Liver (tissue), 9 donors: ENCODE measurements around the gene CD300C. TPM values are rescaled to one million over a fixed set of nuclear protein-coding genes. Genes with fewer than 3 reads are reported as not detected.
A peak's percentile ranks its signal among the peaks of the same experiment; 100 is the strongest.

Source experiments
- DNase-seq: peaks from one replicate; pipeline ENCODE4 v3.0.0-alpha.2; 2017; ENCODE audit warnings: low spot score
- H3K27ac ChIP-seq, 2 donors: one replicate each; pipeline ENCODE4 v1.7.0; 2013; ENCODE audit warnings: inconsistent platforms in 2 of 2, low read length in 2 of 2, control low read depth in 1 of 2, low read depth in 1 of 2, mild to moderate bottlenecking in 1 of 2
- H3K27me3 ChIP-seq, 4 donors: one replicate each; pipeline versions ENCODE4 v1.6.1 to v1.7.0; 2013; ENCODE audit warnings: low read length in 3 of 4, inconsistent platforms in 1 of 4, mild to moderate bottlenecking in 1 of 4, moderate library complexity in 1 of 4; ENCODE audit not compliant: control insufficient read depth in 4 of 4, insufficient read depth in 4 of 4
- H3K36me3 ChIP-seq, 4 donors: one replicate each; pipeline versions ENCODE4 v1.6.1 to v1.7.0; 2013; ENCODE audit warnings: low read length in 3 of 4, mild to moderate bottlenecking in 3 of 4, low read depth in 1 of 4, moderate library complexity in 1 of 4; ENCODE audit not compliant: control insufficient read depth in 4 of 4, insufficient read depth in 3 of 4
- H3K4me1 ChIP-seq, 4 donors: one replicate each; pipeline versions ENCODE4 v1.6.1 to v1.7.0; 2013; ENCODE audit warnings: low read length in 3 of 4, mild to moderate bottlenecking in 3 of 4, moderate library complexity in 1 of 4; ENCODE audit not compliant: control insufficient read depth in 4 of 4, insufficient read depth in 4 of 4
- H3K4me3 ChIP-seq, 3 donors: one replicate each; pipeline versions ENCODE4 v1.6.1 to v1.7.0; 2013; ENCODE audit warnings: low read length in 3 of 3, control low read depth in 1 of 3, low read depth in 1 of 3, mild to moderate bottlenecking in 1 of 3
- H3K9ac ChIP-seq, 2 donors: one replicate each; pipeline ENCODE4 v1.7.0; 2013; ENCODE audit warnings: low read length in 2 of 2, mild to moderate bottlenecking in 2 of 2, moderate library complexity in 2 of 2, control low read depth in 1 of 2, low read depth in 1 of 2
- H3K9me3 ChIP-seq, 4 donors: one replicate each; pipeline versions ENCODE4 v1.6.1 to v1.7.0; 2013; ENCODE audit warnings: low read length in 3 of 4; ENCODE audit not compliant: control insufficient read depth in 4 of 4
- ATF3 ChIP-seq: IDR thresholded peaks from 2 replicates; pipeline ENCODE4 v1.6.1; 2016; ENCODE audit warnings: antibody characterized with exemption
- EGR1 ChIP-seq, 2 donors: IDR thresholded peaks; 2 replicates each; pipeline ENCODE4 v1.6.1; 2016 to 2018; ENCODE audit warnings: antibody characterized with exemption in 2 of 2, low read depth in 2 of 2
- FOXA1 ChIP-seq: IDR thresholded peaks from 2 replicates; pipeline ENCODE4 v1.6.1; 2016; ENCODE audit warnings: antibody characterized with exemption
- FOXA2 ChIP-seq: IDR thresholded peaks from 2 replicates; pipeline ENCODE4 v1.6.1; 2016; ENCODE audit warnings: antibody characterized with exemption
- GABPA ChIP-seq, 2 donors: IDR thresholded peaks in 1 of 2; conservative IDR thresholded peaks in 1 of 2; 2 replicates each; pipeline ENCODE4 v1.6.1; 2016; ENCODE audit warnings: antibody characterized with exemption in 2 of 2, mild to moderate bottlenecking in 1 of 2, moderate library complexity in 1 of 2
- HNF4A ChIP-seq, 2 donors: conservative IDR thresholded peaks; 2 replicates each; pipeline ENCODE4 v1.6.1; 2016; ENCODE audit warnings: antibody characterized with exemption in 2 of 2, mild to moderate bottlenecking in 2 of 2
- HNF4G ChIP-seq: IDR thresholded peaks from 2 replicates; pipeline ENCODE4 v1.6.1; 2016; ENCODE audit warnings: antibody characterized with exemption
- JUND ChIP-seq, 2 donors: IDR thresholded peaks; 2 replicates each; pipeline ENCODE4 v1.6.1; 2016; ENCODE audit warnings: antibody characterized with exemption in 2 of 2
- NR2F2 ChIP-seq: IDR thresholded peaks from 2 replicates; pipeline ENCODE4 v1.6.1; 2016; ENCODE audit warnings: antibody characterized with exemption
- RAD21 ChIP-seq, 2 donors: IDR thresholded peaks; 2 replicates each; pipeline ENCODE4 v1.6.1; 2016; ENCODE audit warnings: antibody characterized with exemption in 2 of 2, mild to moderate bottlenecking in 2 of 2
- REST ChIP-seq: IDR thresholded peaks from 2 replicates; pipeline ENCODE4 v1.6.1; 2016; ENCODE audit warnings: antibody characterized with exemption, mild to moderate bottlenecking
- RXRA ChIP-seq, 2 donors: IDR thresholded peaks; 2 replicates each; pipeline ENCODE4 v1.6.1; 2017 to 2018; ENCODE audit warnings: antibody characterized with exemption in 2 of 2, mild to moderate bottlenecking in 1 of 2
- SP1 ChIP-seq: IDR thresholded peaks from 2 replicates; pipeline ENCODE4 v1.6.1; 2018; ENCODE audit warnings: antibody characterized with exemption, mild to moderate bottlenecking
- TAF1 ChIP-seq: conservative IDR thresholded peaks from 2 replicates; pipeline ENCODE4 v1.6.1; 2016; ENCODE audit warnings: antibody characterized with exemption, mild to moderate bottlenecking
- WGBS: extraction: QIAGEN DNeasy Blood & Tissue Kit; methylation state at CpG from one replicate; pipeline ENCODE4 v1.1.7; 2013; 5-methylcytosine and 5-hydroxymethylcytosine counted together
- polyA plus RNA-seq, 2 donors: library from polyadenylated mRNA; stranded (reverse) in 1 of 2; unstranded in 1 of 2; fragments of 200-250 nt in 1 of 2; fragments of >200 nt in 1 of 2; fragmentation: Nextera tagmentation in 1 of 2; extraction: Ambion mirVana in 1 of 2; gene quantifications; one replicate each; pipeline versions ENCODE4 v1.2.1 to v1.2.3, GENCODE V29; 2013 to 2015
- total RNA-seq, 2 donors: library from RNA; depleted of rRNA; stranded (reverse); fragments of >200 nt; gene quantifications; one replicate each; pipeline ENCODE4 v1.2.3, GENCODE V29; 2014
- TF ChIP-seq, protein P1 (sequence below): IDR thresholded peaks from 2 replicates; pipeline ENCODE4 v1.6.1; 2016; ENCODE audit warnings: antibody characterized with exemption
- TF ChIP-seq, protein P2 (sequence below): IDR thresholded peaks from 2 replicates; pipeline ENCODE4 v1.6.1; 2016; ENCODE audit warnings: antibody characterized with exemption
- donor health status: healthy.
- donor health status: healthy.
- donor health status: healthy.
- donor health status: healthy.
- donor health status: healthy.

Gene CD300C
- total and polyA plus RNA-seq, 4 donors, result 0.17 to 1.5 (median 1.0) TPM

DNA sequence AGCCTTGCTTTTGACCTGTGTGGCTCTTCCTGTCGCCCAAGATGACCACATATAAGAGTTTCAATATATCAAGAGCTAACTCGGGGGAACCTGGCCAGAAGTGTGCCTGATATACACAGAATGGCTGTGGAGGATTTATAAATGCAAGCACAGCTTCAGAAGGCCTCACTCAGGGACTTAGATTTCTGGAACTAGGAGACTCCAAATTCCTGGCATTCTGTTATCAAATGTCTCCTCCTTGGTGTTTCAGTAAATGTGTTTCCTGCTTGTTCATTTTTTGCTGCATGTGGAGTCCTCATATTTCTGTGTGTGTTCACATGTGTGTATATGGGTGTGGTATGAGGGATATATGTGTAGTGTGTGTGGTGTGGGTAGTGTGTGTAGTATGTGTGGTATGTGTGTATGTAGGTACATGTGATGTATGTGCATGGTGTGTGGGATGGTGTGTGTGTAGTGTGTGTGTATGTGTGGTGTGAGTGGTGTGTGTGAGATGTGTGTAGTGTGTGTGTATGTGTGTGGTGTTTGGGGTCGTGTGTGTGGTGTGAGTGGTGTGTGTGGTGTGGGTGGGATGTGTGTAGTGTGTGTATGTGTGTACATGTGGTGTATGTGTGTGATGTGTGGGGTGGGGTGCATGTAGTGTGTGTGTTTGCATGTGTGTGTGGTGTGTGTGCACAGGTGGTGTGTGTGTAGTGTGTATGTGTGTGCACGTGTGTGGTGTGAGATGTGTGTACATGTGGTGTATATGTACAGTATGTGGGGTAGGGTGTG lies 22.4 kb upstream of the CD300C start:
- 70% methylated on average over 4 of the region's 4 CpGs for WGBS

DNA sequence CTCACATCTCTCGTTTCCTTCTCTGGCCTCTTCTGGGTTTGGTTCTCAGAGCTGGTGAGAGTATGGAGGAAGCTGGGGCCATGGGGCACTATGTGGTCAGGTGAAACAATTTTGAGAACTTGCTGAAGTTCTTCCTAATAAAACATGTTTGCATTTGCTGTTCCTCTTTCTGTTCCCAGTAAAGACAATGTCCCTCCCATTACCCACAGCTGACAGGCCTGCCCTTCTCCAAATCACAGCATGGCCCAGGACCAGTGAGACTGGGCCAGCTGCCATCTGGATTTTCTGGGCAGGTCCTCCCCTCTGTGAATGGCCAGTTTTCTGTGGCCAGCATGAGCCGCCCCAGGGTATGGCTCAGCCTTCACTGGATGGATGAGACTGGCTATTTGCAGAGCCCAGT lies 21.5 kb upstream of the CD300C start, which contains the start of gene CD300H:
Gene CD300H, minus strand, starts transcription at position 113 of the 400 bp plus-strand sequence.
- Histone ChIP-seq H3K4me3 (no peak within 1 kb of the TSS), H3K4me1 (no peaks in the 10 kb centered on the region), H3K27ac (no peak within 1 kb of the TSS), H3K9me3 (no peaks in the 10 kb centered on the region), H3K36me3 (no peaks in the 10 kb centered on the region), H3K9ac (no peak within 1 kb of the TSS), H3K27me3 (no peaks in the 10 kb centered on the region)
- DNase-seq, result no peak
- 74% methylated on average over 2 of the region's 2 CpGs for WGBS
- no peak for TF ChIP-seq HNF4G
- no peak for TF ChIP-seq NR2F2
- TF ChIP-seq ATF3, result no peak

More for the DNA sequence above, 22.4 kb upstream of the CD300C start:
- no peak for DNase-seq
- Histone ChIP-seq H3K9ac (no peak overlapping the region), H3K36me3 (no peaks in the 10 kb centered on the region), H3K4me3 (no peak overlapping the region), H3K9me3 (no peaks in the 10 kb centered on the region), H3K27ac (no peak overlapping the region), H3K4me1 (no peaks in the 10 kb centered on the region), H3K27me3 (no peaks in the 10 kb centered on the region)
- TF ChIP-seq, protein P1, sequence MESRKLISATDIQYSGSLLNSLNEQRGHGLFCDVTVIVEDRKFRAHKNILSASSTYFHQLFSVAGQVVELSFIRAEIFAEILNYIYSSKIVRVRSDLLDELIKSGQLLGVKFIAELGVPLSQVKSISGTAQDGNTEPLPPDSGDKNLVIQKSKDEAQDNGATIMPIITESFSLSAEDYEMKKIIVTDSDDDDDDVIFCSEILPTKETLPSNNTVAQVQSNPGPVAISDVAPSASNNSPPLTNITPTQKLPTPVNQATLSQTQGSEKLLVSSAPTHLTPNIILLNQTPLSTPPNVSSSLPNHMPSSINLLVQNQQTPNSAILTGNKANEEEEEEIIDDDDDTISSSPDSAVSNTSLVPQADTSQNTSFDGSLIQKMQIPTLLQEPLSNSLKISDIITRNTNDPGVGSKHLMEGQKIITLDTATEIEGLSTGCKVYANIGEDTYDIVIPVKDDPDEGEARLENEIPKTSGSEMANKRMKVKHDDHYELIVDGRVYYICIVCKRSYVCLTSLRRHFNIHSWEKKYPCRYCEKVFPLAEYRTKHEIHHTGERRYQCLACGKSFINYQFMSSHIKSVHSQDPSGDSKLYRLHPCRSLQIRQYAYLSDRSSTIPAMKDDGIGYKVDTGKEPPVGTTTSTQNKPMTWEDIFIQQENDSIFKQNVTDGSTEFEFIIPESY, result no peak
- TF ChIP-seq TAF1, result no peak
- no peak for TF ChIP-seq HNF4A (conservative IDR thresholded peaks at IDR 0.05)

DNA sequence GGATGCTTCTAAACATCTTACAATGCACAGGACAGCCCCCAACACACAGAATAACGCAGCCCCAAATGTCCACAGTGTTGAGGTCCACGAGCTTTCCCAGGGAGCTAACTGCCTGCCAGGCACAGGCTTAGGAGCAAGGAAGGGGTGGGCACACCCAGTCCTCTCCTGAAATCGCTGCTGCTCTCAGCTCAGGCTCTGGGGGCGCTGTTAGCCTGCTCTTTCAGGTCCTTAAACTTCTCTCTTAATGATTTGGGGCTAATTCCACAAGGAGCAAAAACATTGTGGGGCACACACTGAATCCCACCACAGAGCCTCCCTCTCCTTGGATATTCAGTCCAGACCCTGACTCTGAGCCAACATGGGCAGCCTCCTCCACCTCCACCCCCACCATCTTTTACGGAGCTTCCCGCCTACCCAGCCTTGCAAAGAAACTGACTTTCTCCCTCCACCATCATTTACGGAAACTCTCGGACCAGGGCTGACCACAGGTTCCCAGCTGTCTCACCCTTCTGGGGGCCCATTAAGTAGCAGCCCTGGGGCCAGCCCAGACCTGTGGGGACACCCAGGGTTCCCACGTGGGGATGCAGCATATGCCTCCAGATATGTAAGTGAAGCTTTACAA lies 20.3 kb upstream of the CD300C start:
- no peak for DNase-seq
- Histone ChIP-seq H3K36me3 (no peaks in the 10 kb centered on the region), H3K27ac (no peak overlapping the region), H3K27me3 (peaks cover 0 to 2% (median 0%) of the 10 kb centered on the region in 4 donors), H3K9me3 (no peaks in the 10 kb centered on the region), H3K4me1 (no peaks in the 10 kb centered on the region), H3K9ac (no peak overlapping the region), H3K4me3 (no peak overlapping the region)
- 34% methylated on average over 9 of the region's 9 CpGs for WGBS
- TF ChIP-seq HNF4A (conservative IDR thresholded peaks at IDR 0.05) (no peak), SP1 (no peak), JUND (IDR thresholded peaks at IDR 0.05) (no peak), NR2F2 (no peak), RAD21 (IDR thresholded peaks at IDR 0.05) (peak in 1 of 2 donors; percentile 51), RXRA (IDR thresholded peaks at IDR 0.05) (no peak), REST (no peak), ATF3 (no peak), TAF1 (no peak), GABPA (IDR thresholded peaks at IDR 0.05 in 1 of 2, conservative IDR thresholded peaks at IDR 0.05 in 1 of 2) (no peak), FOXA1 (no peak), FOXA2 (no peak), HNF4G (no peak), EGR1 (IDR thresholded peaks at IDR 0.05; ENCODE audit: low read depth in 2 of 2) (no peak)
- TF ChIP-seq, protein P1, result no peak
- TF ChIP-seq, protein P2, sequence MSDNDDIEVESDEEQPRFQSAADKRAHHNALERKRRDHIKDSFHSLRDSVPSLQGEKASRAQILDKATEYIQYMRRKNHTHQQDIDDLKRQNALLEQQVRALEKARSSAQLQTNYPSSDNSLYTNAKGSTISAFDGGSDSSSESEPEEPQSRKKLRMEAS, result no peak
